ENCODE results near the gene ACKR3. TPM values are rescaled to one million over a fixed set of nuclear protein-coding genes. Genes with fewer than 3 reads are reported as not detected.

ACKR3 gene
- total RNA-seq, 1 experiment from 2014 or later, result 0.61 TPM

GRCh38 chr2:236531195-236531594 is 38.4 kb upstream of the ACKR3 start:
- CTCF ChIA-PET, result interaction anchor here (1.0 kb wide), 1 partner anchor 18 kb away, joined by 3 read pairs; no protein-coding TSS in a partner anchor
- BruUV-seq (replicated peaks), result no TSS peak
- POLR2A ChIA-PET, result interaction anchor here (0.6 kb wide), 1 partner anchor 10 kb away, joined by 3 read pairs; no protein-coding TSS in a partner anchor
- H3K27ac Mint-ChIP-seq (ENCODE audit: low read depth, unreplicated experiment), result no peak overlapping the region
- H3K36me3 Mint-ChIP-seq (ENCODE audit: insufficient read depth, unreplicated experiment), result no peaks in the 10 kb centered on the region
- peaks cover 9% of the 10 kb centered on the region for H3K4me1 Mint-ChIP-seq (ENCODE audit: insufficient read depth, unreplicated experiment)
- H3K9me3 Mint-ChIP-seq (ENCODE audit: unreplicated experiment), result no peaks in the 10 kb centered on the region
- H3K4me3 Mint-ChIP-seq (ENCODE audit: unreplicated experiment), result no peak overlapping the region
- no peaks in the 10 kb centered on the region for H3K27me3 Mint-ChIP-seq (ENCODE audit: insufficient read depth, unreplicated experiment)
- DNase-seq (ENCODE audit: unreplicated experiment), result no peak
- no peak for TF ChIP-seq CTCF (IDR thresholded peaks at IDR 0.05; ENCODE audit: unreplicated experiment)
- intact Hi-C loops (cut with micrococcal nuclease), result no loop called here

- H3K4me3 Mint-ChIP-seq (ENCODE audit: unreplicated experiment), result no peak overlapping the region
- TF ChIP-seq CTCF (IDR thresholded peaks at IDR 0.05; ENCODE audit: unreplicated experiment), result no peak
- ChIA-PET POLR2A (no interaction called here), CTCF (no interaction called here)
- intact Hi-C loops (cut with micrococcal nuclease), result no loop called here
- H3K4me1 Mint-ChIP-seq (ENCODE audit: insufficient read depth, unreplicated experiment), result peaks cover 9% of the 10 kb centered on the region
- no peak for DNase-seq (ENCODE audit: unreplicated experiment)
- no peaks in the 10 kb centered on the region for H3K27me3 Mint-ChIP-seq (ENCODE audit: insufficient read depth, unreplicated experiment)
- no peaks in the 10 kb centered on the region for H3K36me3 Mint-ChIP-seq (ENCODE audit: insufficient read depth, unreplicated experiment)
- BruUV-seq (replicated peaks), result no TSS peak
- H3K27ac Mint-ChIP-seq (ENCODE audit: low read depth, unreplicated experiment), result no peak overlapping the region
- no peaks in the 10 kb centered on the region for H3K9me3 Mint-ChIP-seq (ENCODE audit: unreplicated experiment)
Measured at GRCh38 chr2:236531996-236532395, 37.6 kb upstream of the ACKR3 start.

GRCh38 chr2:236533343-236533742 is 36.3 kb upstream of the ACKR3 start:
- no TSS peak for BruUV-seq (replicated peaks)
- no peak overlapping the region for H3K27ac Mint-ChIP-seq (ENCODE audit: low read depth, unreplicated experiment)
- no peak for TF ChIP-seq CTCF (IDR thresholded peaks at IDR 0.05; ENCODE audit: unreplicated experiment)

GRCh38 chr2:236535024-236535423 is 34.6 kb upstream of the ACKR3 start:
- intact Hi-C loops (cut with micrococcal nuclease), result no loop called here
- H3K27ac Mint-ChIP-seq (ENCODE audit: low read depth, unreplicated experiment), result no peak overlapping the region
- H3K9me3 Mint-ChIP-seq (ENCODE audit: unreplicated experiment), result no peaks in the 10 kb centered on the region
- CTCF ChIA-PET, result no interaction called here
- no peak overlapping the region for H3K4me3 Mint-ChIP-seq (ENCODE audit: unreplicated experiment)
- H3K36me3 Mint-ChIP-seq (ENCODE audit: insufficient read depth, unreplicated experiment), result no peaks in the 10 kb centered on the region
- BruUV-seq (replicated peaks), result no TSS peak
- POLR2A ChIA-PET, result interaction anchor here (0.5 to 0.7 kb wide), 2 partner anchors 8 to 1271 kb away, joined by 3 read pairs; no protein-coding TSS in a partner anchor
- no peak for TF ChIP-seq CTCF (IDR thresholded peaks at IDR 0.05; ENCODE audit: unreplicated experiment)
- H3K4me1 Mint-ChIP-seq (ENCODE audit: insufficient read depth, unreplicated experiment), result peaks cover 9% of the 10 kb centered on the region
- DNase-seq (ENCODE audit: unreplicated experiment), result peak; percentile 54
- H3K27me3 Mint-ChIP-seq (ENCODE audit: insufficient read depth, unreplicated experiment), result no peaks in the 10 kb centered on the region

More at GRCh38 chr2:236533343-236533742, 36.3 kb upstream of the ACKR3 start:
- ChIA-PET CTCF (interaction anchor here (0.7 kb wide), 1 partner anchor 1109 kb away, joined by 3 read pairs; no protein-coding TSS in a partner anchor), POLR2A (no interaction called here)
- no peaks in the 10 kb centered on the region for H3K36me3 Mint-ChIP-seq (ENCODE audit: insufficient read depth, unreplicated experiment)
- H3K4me1 Mint-ChIP-seq (ENCODE audit: insufficient read depth, unreplicated experiment), result peaks cover 9% of the 10 kb centered on the region
- DNase-seq (ENCODE audit: unreplicated experiment), result no peak
- intact Hi-C loops (cut with micrococcal nuclease), result no loop called here
- H3K27me3 Mint-ChIP-seq (ENCODE audit: insufficient read depth, unreplicated experiment), result no peaks in the 10 kb centered on the region
- H3K4me3 Mint-ChIP-seq (ENCODE audit: unreplicated experiment), result no peak overlapping the region
- H3K9me3 Mint-ChIP-seq (ENCODE audit: unreplicated experiment), result no peaks in the 10 kb centered on the region

Measured in MCF 10A (cell line).